ENCODE results near the gene ADCY4. TPM values are rescaled to one million over a fixed set of nuclear protein-coding genes. Genes with fewer than 3 reads are reported as not detected.

Gene ADCY4
- total and polyA plus RNA-seq, 2 donors (not counting 3 experiments of a cell fraction or from before 2014, with no cell fraction given) = 81.6 to 84.0 TPM

DNA sequence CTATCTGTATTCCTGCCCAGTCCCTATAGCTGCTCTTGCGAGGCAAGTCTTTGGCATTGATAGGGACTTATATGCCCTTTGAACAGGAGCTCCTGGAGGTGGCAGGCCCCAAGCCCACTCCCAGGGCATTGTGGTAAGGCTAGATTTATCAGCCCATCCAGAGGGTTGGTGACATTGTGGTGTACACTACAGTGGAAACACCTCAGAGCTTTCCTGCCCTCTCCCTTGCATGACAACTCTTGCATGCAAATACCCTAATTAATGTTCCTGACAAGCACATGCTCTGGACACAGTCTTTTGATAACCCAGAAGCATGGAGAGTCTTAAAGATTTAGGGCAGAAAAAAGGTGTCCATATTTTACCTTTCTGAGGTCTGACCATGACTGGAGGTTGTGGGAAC, 5.7 kb upstream of the ADCY4 start:
- Histone ChIP-seq H3K4me3 (replicated peaks in 1 of 3; ENCODE audit: insufficient read depth in 1 of 3, low read depth in 1 of 3, low read length in 3 of 3) (no peak overlapping the region), H3K27ac (ENCODE audit: insufficient read depth, low read depth, low read length) (no peak overlapping the region), H3K79me2 (ENCODE audit: control insufficient read depth, insufficient read depth, low read length) (no peaks in the 10 kb centered on the region), H3K27me3 (ENCODE audit: control insufficient read depth in 2 of 2, insufficient read depth in 2 of 2, low read length in 2 of 2) (peaks cover 5 to 9% of the 10 kb centered on the region in 2 experiments), H3K9me3 (replicated peaks; ENCODE audit: control insufficient read depth, insufficient read depth, low read length) (no peaks in the 10 kb centered on the region), H3K36me3 (ENCODE audit: control insufficient read depth in 2 of 2, extremely low read depth in 1 of 2, insufficient read depth in 2 of 2, low read length in 2 of 2) (no peaks in the 10 kb centered on the region), H2AFZ (ENCODE audit: low read depth, low read length) (no peak overlapping the region), H4K20me1 (replicated peaks; ENCODE audit: control insufficient read depth, extremely low read depth, insufficient read depth, low read length) (no peaks in the 10 kb centered on the region), H3K4me2 (ENCODE audit: insufficient read depth, low read length) (no peak overlapping the region), H3K9ac (replicated peaks; ENCODE audit: extremely low read depth, insufficient read depth, low read length) (no peak overlapping the region), H3K4me1 (ENCODE audit: control insufficient read depth, extremely low read depth, insufficient read depth, low read length) (peaks cover 17% of the 10 kb centered on the region), H3K9me1 (replicated peaks; ENCODE audit: control insufficient read depth, extremely low read depth, insufficient read depth, low read length) (no peaks in the 10 kb centered on the region)
- dilution Hi-C loops (cut with MboI; ENCODE audit: extremely low pct_ligation_motif_present, low sequenced_read_pairs) (no loop called here), intact Hi-C loops (cut with micrococcal nuclease) (no loop called here)
- ChIA-PET CTCF (interaction anchor here (0.9 to 20.1 kb wide), 4 partner anchors 8 to 93 kb away, joined by 3 to 811 read pairs (median 10); partner anchors contain the start of genes CBLN3 and KHNYN), POLR2A (no interaction called here)
- no peak for FAIRE-seq
- BruUV-seq (replicated peaks) = no TSS peak
- DNase-seq (ENCODE audit: low read depth, low spot score) = no peak
- TF ChIP-seq MYC (IDR thresholded peaks at IDR 0.05; ENCODE audit: low read depth, low read length) = no peak
- TF ChIP-seq EZH2 (IDR thresholded peaks at IDR 0.05; ENCODE audit: borderline replicate concordance, low read depth, low read length, severe bottlenecking) = no peak
- no peak for TF ChIP-seq JUN (IDR thresholded peaks at IDR 0.05; ENCODE audit: borderline replicate concordance, insufficient read depth, insufficient read length, low read depth)
- no peak for TF ChIP-seq GATA2 (IDR thresholded peaks at IDR 0.05; ENCODE audit: insufficient read depth, insufficient read length, low read depth, low read length)
- TF ChIP-seq POLR2A (IDR thresholded peaks at IDR 0.05; ENCODE audit: low read depth, low read length) = no peak
- no peak for TF ChIP-seq FOS (IDR thresholded peaks at IDR 0.05; ENCODE audit: borderline replicate concordance, insufficient read depth, low read length)
- TF ChIP-seq MAX (IDR thresholded peaks at IDR 0.05; ENCODE audit: insufficient read depth, insufficient read length) = no peak
- no peak for TF ChIP-seq POLR2AphosphoS5 (IDR thresholded peaks at IDR 0.05; ENCODE audit: insufficient read depth, low read depth, low read length)
- TF ChIP-seq, protein P1, sequence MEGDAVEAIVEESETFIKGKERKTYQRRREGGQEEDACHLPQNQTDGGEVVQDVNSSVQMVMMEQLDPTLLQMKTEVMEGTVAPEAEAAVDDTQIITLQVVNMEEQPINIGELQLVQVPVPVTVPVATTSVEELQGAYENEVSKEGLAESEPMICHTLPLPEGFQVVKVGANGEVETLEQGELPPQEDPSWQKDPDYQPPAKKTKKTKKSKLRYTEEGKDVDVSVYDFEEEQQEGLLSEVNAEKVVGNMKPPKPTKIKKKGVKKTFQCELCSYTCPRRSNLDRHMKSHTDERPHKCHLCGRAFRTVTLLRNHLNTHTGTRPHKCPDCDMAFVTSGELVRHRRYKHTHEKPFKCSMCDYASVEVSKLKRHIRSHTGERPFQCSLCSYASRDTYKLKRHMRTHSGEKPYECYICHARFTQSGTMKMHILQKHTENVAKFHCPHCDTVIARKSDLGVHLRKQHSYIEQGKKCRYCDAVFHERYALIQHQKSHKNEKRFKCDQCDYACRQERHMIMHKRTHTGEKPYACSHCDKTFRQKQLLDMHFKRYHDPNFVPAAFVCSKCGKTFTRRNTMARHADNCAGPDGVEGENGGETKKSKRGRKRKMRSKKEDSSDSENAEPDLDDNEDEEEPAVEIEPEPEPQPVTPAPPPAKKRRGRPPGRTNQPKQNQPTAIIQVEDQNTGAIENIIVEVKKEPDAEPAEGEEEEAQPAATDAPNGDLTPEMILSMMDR (IDR thresholded peaks at IDR 0.05; ENCODE audit: extremely low read depth in 1 of 2, insufficient read depth in 1 of 2, low read depth in 1 of 2, low read length in 2 of 2) = no peak
